Liver (tissue), 9 donors: ENCODE results near the gene NEURL3. TPM values are rescaled to one million over a fixed set of nuclear protein-coding genes. Genes with fewer than 3 reads are reported as not detected.

Experiments used
- DNase-seq: peaks from one replicate; pipeline ENCODE4 v3.0.0-alpha.2; 2017; ENCODE audit warnings: low spot score
- H3K27ac ChIP-seq, 2 donors: one replicate each; pipeline ENCODE4 v1.7.0; 2013; ENCODE audit warnings: inconsistent platforms in 2 of 2, low read length in 2 of 2, control low read depth in 1 of 2, low read depth in 1 of 2, mild to moderate bottlenecking in 1 of 2
- H3K27me3 ChIP-seq, 4 donors: one replicate each; pipeline versions ENCODE4 v1.6.1 to v1.7.0; 2013; ENCODE audit warnings: low read length in 3 of 4, inconsistent platforms in 1 of 4, mild to moderate bottlenecking in 1 of 4, moderate library complexity in 1 of 4; ENCODE audit not compliant: control insufficient read depth in 4 of 4, insufficient read depth in 4 of 4
- H3K36me3 ChIP-seq, 4 donors: one replicate each; pipeline versions ENCODE4 v1.6.1 to v1.7.0; 2013; ENCODE audit warnings: low read length in 3 of 4, mild to moderate bottlenecking in 3 of 4, low read depth in 1 of 4, moderate library complexity in 1 of 4; ENCODE audit not compliant: control insufficient read depth in 4 of 4, insufficient read depth in 3 of 4
- H3K4me1 ChIP-seq, 4 donors: one replicate each; pipeline versions ENCODE4 v1.6.1 to v1.7.0; 2013; ENCODE audit warnings: low read length in 3 of 4, mild to moderate bottlenecking in 3 of 4, moderate library complexity in 1 of 4; ENCODE audit not compliant: control insufficient read depth in 4 of 4, insufficient read depth in 4 of 4
- H3K4me3 ChIP-seq, 3 donors: one replicate each; pipeline versions ENCODE4 v1.6.1 to v1.7.0; 2013; ENCODE audit warnings: low read length in 3 of 3, control low read depth in 1 of 3, low read depth in 1 of 3, mild to moderate bottlenecking in 1 of 3
- H3K9ac ChIP-seq, 2 donors: one replicate each; pipeline ENCODE4 v1.7.0; 2013; ENCODE audit warnings: low read length in 2 of 2, mild to moderate bottlenecking in 2 of 2, moderate library complexity in 2 of 2, control low read depth in 1 of 2, low read depth in 1 of 2
- H3K9me3 ChIP-seq, 4 donors: one replicate each; pipeline versions ENCODE4 v1.6.1 to v1.7.0; 2013; ENCODE audit warnings: low read length in 3 of 4; ENCODE audit not compliant: control insufficient read depth in 4 of 4
- CTCF ChIP-seq: fragments of 150-350 bp; IDR thresholded peaks from 2 replicates; pipeline ENCODE4 v1.5.1; 2017; ENCODE audit warnings: improper control_type of control experiment, low read depth, low read length; ENCODE audit not compliant: missing input control
- FOXA1 ChIP-seq: IDR thresholded peaks from 2 replicates; pipeline ENCODE4 v1.6.1; 2016; ENCODE audit warnings: antibody characterized with exemption
- FOXA2 ChIP-seq: IDR thresholded peaks from 2 replicates; pipeline ENCODE4 v1.6.1; 2016; ENCODE audit warnings: antibody characterized with exemption
- GABPA ChIP-seq, 2 donors: IDR thresholded peaks in 1 of 2; conservative IDR thresholded peaks in 1 of 2; 2 replicates each; pipeline ENCODE4 v1.6.1; 2016; ENCODE audit warnings: antibody characterized with exemption in 2 of 2, mild to moderate bottlenecking in 1 of 2, moderate library complexity in 1 of 2
- HNF4A ChIP-seq, 2 donors: conservative IDR thresholded peaks; 2 replicates each; pipeline ENCODE4 v1.6.1; 2016; ENCODE audit warnings: antibody characterized with exemption in 2 of 2, mild to moderate bottlenecking in 2 of 2
- HNF4G ChIP-seq: IDR thresholded peaks from 2 replicates; pipeline ENCODE4 v1.6.1; 2016; ENCODE audit warnings: antibody characterized with exemption
- MAX ChIP-seq: IDR thresholded peaks from 2 replicates; pipeline ENCODE4 v1.6.1; 2016; ENCODE audit warnings: antibody characterized with exemption
- NR2F2 ChIP-seq: IDR thresholded peaks from 2 replicates; pipeline ENCODE4 v1.6.1; 2016; ENCODE audit warnings: antibody characterized with exemption
- RAD21 ChIP-seq, 2 donors: IDR thresholded peaks; 2 replicates each; pipeline ENCODE4 v1.6.1; 2016; ENCODE audit warnings: antibody characterized with exemption in 2 of 2, mild to moderate bottlenecking in 2 of 2
- REST ChIP-seq: IDR thresholded peaks from 2 replicates; pipeline ENCODE4 v1.6.1; 2016; ENCODE audit warnings: antibody characterized with exemption, mild to moderate bottlenecking
- RXRA ChIP-seq, 2 donors: IDR thresholded peaks; 2 replicates each; pipeline ENCODE4 v1.6.1; 2017 to 2018; ENCODE audit warnings: antibody characterized with exemption in 2 of 2, mild to moderate bottlenecking in 1 of 2
- SP1 ChIP-seq: IDR thresholded peaks from 2 replicates; pipeline ENCODE4 v1.6.1; 2018; ENCODE audit warnings: antibody characterized with exemption, mild to moderate bottlenecking
- TAF1 ChIP-seq: conservative IDR thresholded peaks from 2 replicates; pipeline ENCODE4 v1.6.1; 2016; ENCODE audit warnings: antibody characterized with exemption, mild to moderate bottlenecking
- YY1 ChIP-seq: IDR thresholded peaks from 2 replicates; pipeline ENCODE4 v1.6.1; 2016; ENCODE audit warnings: antibody characterized with exemption, mild to moderate bottlenecking
- ZBTB33 ChIP-seq: IDR thresholded peaks from 2 replicates; pipeline ENCODE4 v1.6.1; 2016; ENCODE audit warnings: antibody characterized with exemption
- WGBS: extraction: QIAGEN DNeasy Blood & Tissue Kit; methylation state at CpG from one replicate; pipeline ENCODE4 v1.1.7; 2013; 5-methylcytosine and 5-hydroxymethylcytosine counted together
- polyA plus RNA-seq, 2 donors: library from polyadenylated mRNA; stranded (reverse) in 1 of 2; unstranded in 1 of 2; fragments of 200-250 nt in 1 of 2; fragments of >200 nt in 1 of 2; fragmentation: Nextera tagmentation in 1 of 2; extraction: Ambion mirVana in 1 of 2; gene quantifications; one replicate each; pipeline versions ENCODE4 v1.2.1 to v1.2.3, GENCODE V29; 2013 to 2015
- total RNA-seq, 2 donors: library from RNA; depleted of rRNA; stranded (reverse); fragments of >200 nt; gene quantifications; one replicate each; pipeline ENCODE4 v1.2.3, GENCODE V29; 2014
- donor health status: healthy.
- donor health status: healthy.
- donor health status: healthy.
- donor health status: healthy.
- donor health status: healthy.

The NEURL3 gene
- total and polyA plus RNA-seq, 4 donors, result 0.61 to 3.4 (median 1.4) TPM

- H3K9ac ChIP-seq, result peak overlapping the region; percentile 41 to 88
- H3K4me3 ChIP-seq, result peak overlapping the region; percentile 26 to 77 (median 74)
- DNase-seq, result peak; percentile 61
- peaks cover 6 to 47% (median 28%) of the 10 kb centered on the region in 4 donors for H3K4me1 ChIP-seq
- peaks cover 0 to 3% (median 1%) of the 10 kb centered on the region in 4 donors for H3K36me3 ChIP-seq
- peak overlapping the region; percentile 95 for H3K27ac ChIP-seq
- TF ChIP-seq FOXA1, result peak; percentile 34
- peak in 1 of 2 donors; percentile 43 for TF ChIP-seq RXRA (IDR thresholded peaks at IDR 0.05)
- no peak for TF ChIP-seq NR2F2
- TF ChIP-seq HNF4A (conservative IDR thresholded peaks at IDR 0.05), result peak; percentile 70 to 81
- TF ChIP-seq RAD21 (IDR thresholded peaks at IDR 0.05), result no peak
- TF ChIP-seq HNF4G, result peak; percentile 62
- no peaks in the 10 kb centered on the region for H3K9me3 ChIP-seq
- H3K27me3 ChIP-seq, result no peaks in the 10 kb centered on the region
- 65% methylated on average over 14 of the region's 14 CpGs for WGBS
These were observed 45.8 kb upstream of the NEURL3 start for GRCh38 chr2:96550787-96551604.

GRCh38 chr2:96549967-96550786 lies 45.0 kb upstream of the NEURL3 start:
- Histone ChIP-seq H3K4me3 (peak overlapping the region; percentile 63 to 77 (median 74)), H3K27ac (peak overlapping the region; percentile 95), H3K9me3 (no peaks in the 10 kb centered on the region), H3K9ac (peak overlapping the region; percentile 41 to 88), H3K27me3 (no peaks in the 10 kb centered on the region), H3K36me3 (peaks cover 0 to 3% (median 1%) of the 10 kb centered on the region in 4 donors), H3K4me1 (peaks cover 6 to 47% (median 28%) of the 10 kb centered on the region in 4 donors)
- TF ChIP-seq REST (peak; percentile 35), CTCF (peak; percentile 93), FOXA1 (peak; percentile 8), HNF4A (conservative IDR thresholded peaks at IDR 0.05) (peak; percentile 76 to 80), HNF4G (peak; percentile 63), YY1 (peak; percentile 40), NR2F2 (no peak), MAX (no peak), RXRA (IDR thresholded peaks at IDR 0.05) (peak in 1 of 2 donors; percentile 5), RAD21 (IDR thresholded peaks at IDR 0.05) (peak; percentile 82 to 85), TAF1 (peak; percentile 57), GABPA (IDR thresholded peaks at IDR 0.05 in 1 of 2, conservative IDR thresholded peaks at IDR 0.05 in 1 of 2) (peak in 1 of 2 donors; percentile 10), FOXA2 (no peak), SP1 (peak; percentile 66), ZBTB33 (no peak)
- DNase-seq, result peak; percentile 80
- WGBS, result 39% methylated on average over 61 of the region's 61 CpGs
